Activated CD4-positive, alpha-beta T cell treated with anti-CD3 and anti-CD28 coated beads, Interleukin-2, amount 50 U/mL, for 16 hours (primary cell): ENCODE measurements around the gene TMEM151B.

Source experiments
- DNase-seq: peaks from one replicate; pipeline ENCODE4 v3.0.0-alpha.2; 2020

The TMEM151B gene

GRCh38 chr6:44253307-44254101, 16.7 kb upstream of the TMEM151B start:
- peak; percentile 71 for DNase-seq

GRCh38 chr6:44254191-44255104, 15.8 kb upstream of the TMEM151B start:
- peak; percentile 40 for DNase-seq

GRCh38 chr6:44255105-44255808, 15.0 kb upstream of the TMEM151B start:
- DNase-seq = peak; percentile 44

GRCh38 chr6:44255871-44256774, 14.1 kb upstream of the TMEM151B start:
- no peak for DNase-seq

- no peak for DNase-seq
Measured at GRCh38 chr6:44256775-44257024, 13.6 kb upstream of the TMEM151B start.

GRCh38 chr6:44257025-44257752, 13.1 kb upstream of the TMEM151B start, which contains the start of gene SLC35B2:
Gene SLC35B2 (minus strand): TSS chr6:44257528. CDS start chr6:44257410, 118 bp downstream.
- DNase-seq = peak; percentile 66

- DNase-seq = no peak
Measured at GRCh38 chr6:44257753-44258324, 12.4 kb upstream of the TMEM151B start.

- DNase-seq = no peak
Measured at GRCh38 chr6:44258325-44258863, 11.9 kb upstream of the TMEM151B start.

- no peak for DNase-seq
Measured at GRCh38 chr6:44258921-44259320, 11.3 kb upstream of the TMEM151B start.

- no peak for DNase-seq
Measured at GRCh38 chr6:44260011-44260410, 10.2 kb upstream of the TMEM151B start.

- no peak for DNase-seq
Measured at GRCh38 chr6:44260451-44261297, 9.6 kb upstream of the TMEM151B start.

GRCh38 chr6:44261581-44261980, 8.7 kb upstream of the TMEM151B start:
- DNase-seq = no peak

GRCh38 chr6:44262467-44263353, 7.5 kb upstream of the TMEM151B start:
- DNase-seq = no peak

GRCh38 chr6:44263354-44264100, 6.7 kb upstream of the TMEM151B start:
- DNase-seq = peak; percentile 57

- peak; percentile 56 for DNase-seq
Measured at GRCh38 chr6:44264154-44265006, 5.9 kb upstream of the TMEM151B start.

- peak; percentile 96 for DNase-seq
Measured at GRCh38 chr6:44265007-44265721, 5.1 kb upstream of the TMEM151B start, which contains the start of gene NFKBIE. Gene NFKBIE (minus strand): TSS chr6:44265551. CDS start chr6:44265346, 205 bp downstream.
